NCI-H226 (cell line): ENCODE data around the gene APOBEC3F.

ENCODE experiments used
- DNase-seq: peaks from one replicate; pipeline ENCODE4 v3.0.0-alpha.2; 2015

APOBEC3F gene

GRCh38 chr22:39095971-39096370, 55.3 kb downstream of the APOBEC3F start:
- no peak for DNase-seq

- DNase-seq, result no peak
Measured at GRCh38 chr22:39097098-39098020, 56.7 kb downstream of the APOBEC3F start, which contains the start of gene APOBEC3H. Gene APOBEC3H, plus strand, starts transcription at chr22:39097244. Its CDS starts 3,035 bp downstream, at chr22:39100279.

GRCh38 chr22:39098026-39098425, 57.4 kb downstream of the APOBEC3F start:
- DNase-seq, result no peak

GRCh38 chr22:39098576-39098975, 57.9 kb downstream of the APOBEC3F start:
- no peak for DNase-seq

GRCh38 chr22:39101226-39101625, 60.6 kb downstream of the APOBEC3F start:
- DNase-seq, result no peak

GRCh38 chr22:39103431-39103830, 62.8 kb downstream of the APOBEC3F start:
- DNase-seq, result no peak
